ENCODE results near the gene AGBL5.

Gene AGBL5

GRCh38 chr2:27094353-27094984 lies 43.0 kb downstream of the AGBL5 start:
- H3K27ac ChIP-seq = peak overlapping the region; percentile 32; the same call in 1 of the 2 replicates
- no peak for TF ChIP-seq CTCF (IDR thresholded peaks at IDR 0.05)
- no peak for TF ChIP-seq ZFX (IDR thresholded peaks at IDR 0.05; ENCODE audit: borderline replicate concordance)

DNA sequence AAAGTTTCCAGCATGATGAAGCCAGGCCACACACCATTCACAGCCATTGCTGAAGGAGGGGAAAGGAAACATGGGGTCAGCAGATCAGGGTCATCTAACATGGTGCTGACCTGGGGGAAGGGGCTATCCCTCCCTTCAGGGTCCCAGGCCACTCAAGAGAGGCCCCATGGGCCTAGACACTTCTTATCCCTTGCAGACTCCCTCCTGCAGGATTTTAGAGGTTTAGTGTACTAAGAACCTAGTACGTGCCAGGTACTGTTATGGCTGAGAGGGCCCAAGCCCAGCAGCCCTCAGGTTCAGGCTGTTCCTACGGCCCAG lies 43.9 kb downstream of the AGBL5 start:
- no peak overlapping the region for H3K27ac ChIP-seq
- TF ChIP-seq CTCF (IDR thresholded peaks at IDR 0.05) (no peak), ZFX (IDR thresholded peaks at IDR 0.05; ENCODE audit: borderline replicate concordance) (no peak)

GRCh38 chr2:27095745-27096651 lies 44.5 kb downstream of the AGBL5 start:
- TF ChIP-seq ZFX (IDR thresholded peaks at IDR 0.05; ENCODE audit: borderline replicate concordance) (no peak), CTCF (IDR thresholded peaks at IDR 0.05) (no peak)
- no peak overlapping the region for H3K27ac ChIP-seq

DNA sequence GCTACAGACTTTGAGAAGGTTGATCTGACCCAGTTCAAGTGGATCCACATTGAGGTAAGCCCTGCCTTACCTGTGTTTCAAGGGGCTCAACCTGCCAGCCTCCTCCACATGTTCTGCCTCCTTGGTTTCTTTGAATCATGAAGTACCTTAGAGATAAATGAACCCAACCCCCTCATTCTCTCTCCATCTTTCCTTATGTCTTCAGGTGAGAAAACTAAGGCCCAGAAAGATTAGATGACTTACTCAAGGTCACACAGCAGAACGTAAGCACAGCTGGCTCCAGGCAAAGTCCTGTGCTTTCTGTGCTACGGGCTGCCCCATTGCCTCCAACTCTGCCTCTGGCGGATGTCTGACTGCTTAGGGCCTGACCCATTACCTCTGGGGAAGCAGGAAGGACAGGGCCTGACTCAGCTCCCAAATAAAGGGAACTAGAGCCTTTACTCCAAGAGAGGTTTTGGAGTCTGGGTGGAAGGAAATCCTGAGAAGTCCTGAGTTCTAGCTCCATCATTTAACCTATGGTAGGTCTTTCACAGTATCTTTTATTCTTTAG lies 45.4 kb downstream of the AGBL5 start:
- H3K27ac ChIP-seq = no peak overlapping the region
- TF ChIP-seq CTCF (IDR thresholded peaks at IDR 0.05) (no peak), ZFX (IDR thresholded peaks at IDR 0.05; ENCODE audit: borderline replicate concordance) (no peak)

DNA sequence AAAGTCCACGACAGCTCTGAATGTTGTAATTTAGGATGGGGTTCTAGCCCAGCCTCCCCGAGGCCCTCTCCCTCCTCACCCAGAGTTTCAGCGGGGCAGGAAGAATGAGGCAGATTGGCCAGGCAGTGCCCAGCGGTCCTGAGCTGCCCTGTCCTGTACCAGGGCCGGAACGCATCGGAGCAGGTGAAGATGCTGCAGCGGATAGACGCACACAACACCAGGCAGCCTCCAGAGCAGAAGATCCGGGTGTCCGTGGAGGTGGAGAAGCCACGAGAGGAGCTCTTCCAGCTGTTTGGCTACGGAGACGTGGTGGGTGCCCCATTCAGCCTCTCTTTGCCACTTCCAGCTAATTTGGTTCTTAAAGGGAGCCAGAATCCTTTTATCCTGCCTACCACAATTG lies 45.9 kb downstream of the AGBL5 start:
- no peak overlapping the region for H3K27ac ChIP-seq
- TF ChIP-seq CTCF (IDR thresholded peaks at IDR 0.05) = no peak
- no peak for TF ChIP-seq ZFX (IDR thresholded peaks at IDR 0.05; ENCODE audit: borderline replicate concordance)

DNA sequence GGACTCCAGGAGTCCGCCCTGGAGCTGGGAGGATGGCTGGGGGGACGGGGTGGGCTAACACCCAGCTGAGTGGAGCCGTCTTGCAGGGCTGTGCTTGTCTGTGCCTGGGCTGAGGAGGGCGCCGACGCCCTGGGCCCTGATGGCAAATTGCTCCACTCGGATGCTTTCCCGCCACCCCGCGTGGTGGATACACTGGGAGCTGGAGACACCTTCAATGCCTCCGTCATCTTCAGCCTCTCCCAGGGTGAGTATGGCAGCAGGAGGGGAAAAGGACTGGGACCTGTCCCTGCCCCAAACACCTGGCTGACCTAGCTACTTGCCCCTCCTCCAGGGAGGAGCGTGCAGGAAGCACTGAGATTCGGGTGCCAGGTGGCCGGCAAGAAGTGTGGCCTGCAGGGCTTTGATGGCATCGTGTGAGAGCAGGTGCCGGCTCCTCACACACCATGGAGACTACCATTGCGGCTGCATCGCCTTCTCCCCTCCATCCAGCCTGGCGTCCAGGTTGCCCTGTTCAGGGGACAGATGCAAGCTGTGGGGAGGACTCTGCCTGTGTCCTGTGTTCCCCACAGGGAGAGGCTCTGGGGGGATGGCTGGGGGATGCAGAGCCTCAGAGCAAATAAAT lies 48.0 kb downstream of the AGBL5 start:
- H3K27ac ChIP-seq = no peak overlapping the region
- no peak for TF ChIP-seq ZFX (IDR thresholded peaks at IDR 0.05; ENCODE audit: borderline replicate concordance)
- no peak for TF ChIP-seq CTCF (IDR thresholded peaks at IDR 0.05)

Measured in 22Rv1 (cell line).